ENCODE data around the gene GLIPR1L2. TPM values are rescaled to one million over a fixed set of nuclear protein-coding genes. Genes with fewer than 3 reads are reported as not detected.

Gene GLIPR1L2
- total RNA-seq, 1 donor from 2014 or later: not detected

DNA sequence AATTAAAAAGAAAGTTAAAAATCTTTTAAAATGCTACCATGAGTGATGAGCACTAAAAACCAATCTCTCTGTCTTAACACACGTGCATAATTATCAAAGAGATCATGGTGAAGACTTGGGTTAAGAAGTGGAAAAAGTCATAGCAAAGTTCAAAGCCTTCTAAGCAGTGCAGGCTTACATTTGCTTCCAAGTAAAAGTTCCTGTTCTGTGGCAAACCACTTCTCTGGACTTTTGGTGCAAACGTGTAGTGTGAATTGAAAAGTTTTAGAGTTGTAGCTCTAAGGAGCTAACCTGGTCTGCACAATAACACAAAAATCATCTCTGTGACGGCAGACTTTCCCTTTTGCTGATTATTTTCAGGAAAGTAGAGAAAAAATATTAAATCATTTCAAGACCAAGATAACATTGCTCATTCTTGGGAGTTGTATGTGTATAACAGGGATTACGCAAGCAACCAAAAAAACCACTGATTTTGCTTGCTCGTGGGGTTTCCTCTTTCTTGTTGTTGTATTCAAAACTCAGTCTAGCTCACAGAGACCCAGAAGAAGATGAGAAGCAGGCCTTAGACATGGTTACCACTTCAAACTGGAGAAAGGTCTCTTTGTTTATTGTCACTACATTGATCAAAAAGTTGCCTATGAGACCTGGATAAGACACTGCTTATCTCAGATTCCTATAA lies 87.4 kb downstream of the GLIPR1L2 start:
- Mint-ChIP-seq H3K9me3 (ENCODE audit: unreplicated experiment) (no peaks in the 10 kb centered on the region), H3K4me3 (ENCODE audit: unreplicated experiment) (no peak overlapping the region), H3K4me1 (ENCODE audit: low read depth, unreplicated experiment) (peaks cover 2% of the 10 kb centered on the region), H3K27ac (ENCODE audit: unreplicated experiment) (no peak overlapping the region), H3K27me3 (ENCODE audit: unreplicated experiment) (no peaks in the 10 kb centered on the region), H3K36me3 (ENCODE audit: unreplicated experiment) (no peaks in the 10 kb centered on the region)
- TF ChIP-seq, protein P1, sequence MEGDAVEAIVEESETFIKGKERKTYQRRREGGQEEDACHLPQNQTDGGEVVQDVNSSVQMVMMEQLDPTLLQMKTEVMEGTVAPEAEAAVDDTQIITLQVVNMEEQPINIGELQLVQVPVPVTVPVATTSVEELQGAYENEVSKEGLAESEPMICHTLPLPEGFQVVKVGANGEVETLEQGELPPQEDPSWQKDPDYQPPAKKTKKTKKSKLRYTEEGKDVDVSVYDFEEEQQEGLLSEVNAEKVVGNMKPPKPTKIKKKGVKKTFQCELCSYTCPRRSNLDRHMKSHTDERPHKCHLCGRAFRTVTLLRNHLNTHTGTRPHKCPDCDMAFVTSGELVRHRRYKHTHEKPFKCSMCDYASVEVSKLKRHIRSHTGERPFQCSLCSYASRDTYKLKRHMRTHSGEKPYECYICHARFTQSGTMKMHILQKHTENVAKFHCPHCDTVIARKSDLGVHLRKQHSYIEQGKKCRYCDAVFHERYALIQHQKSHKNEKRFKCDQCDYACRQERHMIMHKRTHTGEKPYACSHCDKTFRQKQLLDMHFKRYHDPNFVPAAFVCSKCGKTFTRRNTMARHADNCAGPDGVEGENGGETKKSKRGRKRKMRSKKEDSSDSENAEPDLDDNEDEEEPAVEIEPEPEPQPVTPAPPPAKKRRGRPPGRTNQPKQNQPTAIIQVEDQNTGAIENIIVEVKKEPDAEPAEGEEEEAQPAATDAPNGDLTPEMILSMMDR (IDR thresholded peaks at IDR 0.05; ENCODE audit: partially characterized antibody, unreplicated experiment): no peak
- no peak for DNase-seq

DNA sequence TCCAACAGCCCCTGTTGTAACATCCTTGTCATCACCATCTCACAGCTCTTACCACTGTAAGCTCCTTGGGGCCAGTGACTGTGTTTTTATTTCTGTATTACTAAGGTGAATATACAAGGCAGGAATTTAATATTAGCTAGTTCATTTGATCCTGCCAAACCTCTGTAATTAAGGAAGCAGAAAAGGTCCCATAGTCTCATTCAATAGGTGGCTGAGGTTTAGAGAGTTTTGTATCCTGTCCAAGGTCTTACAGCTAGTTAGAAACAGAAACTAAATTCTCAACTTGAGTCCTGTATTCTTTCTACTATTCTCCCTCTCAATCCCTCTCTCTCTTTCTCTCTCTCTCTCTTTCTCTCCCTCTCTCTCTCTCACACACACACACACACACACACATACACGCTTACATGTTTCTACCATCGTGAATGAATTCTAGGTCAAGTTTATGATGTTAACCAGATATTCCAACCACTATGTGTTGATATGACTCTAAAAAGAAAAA lies 89.1 kb downstream of the GLIPR1L2 start:
- DNase-seq: no peak
- H3K36me3 Mint-ChIP-seq (ENCODE audit: unreplicated experiment): no peaks in the 10 kb centered on the region
- TF ChIP-seq, protein P1 (IDR thresholded peaks at IDR 0.05; ENCODE audit: partially characterized antibody, unreplicated experiment): no peak
- H3K27me3 Mint-ChIP-seq (ENCODE audit: unreplicated experiment): no peaks in the 10 kb centered on the region
- H3K9me3 Mint-ChIP-seq (ENCODE audit: unreplicated experiment): no peaks in the 10 kb centered on the region
- no peak overlapping the region for H3K27ac Mint-ChIP-seq (ENCODE audit: unreplicated experiment)
- peaks cover 6% of the 10 kb centered on the region for H3K4me1 Mint-ChIP-seq (ENCODE audit: low read depth, unreplicated experiment)
- no peak overlapping the region for H3K4me3 Mint-ChIP-seq (ENCODE audit: unreplicated experiment)

DNA sequence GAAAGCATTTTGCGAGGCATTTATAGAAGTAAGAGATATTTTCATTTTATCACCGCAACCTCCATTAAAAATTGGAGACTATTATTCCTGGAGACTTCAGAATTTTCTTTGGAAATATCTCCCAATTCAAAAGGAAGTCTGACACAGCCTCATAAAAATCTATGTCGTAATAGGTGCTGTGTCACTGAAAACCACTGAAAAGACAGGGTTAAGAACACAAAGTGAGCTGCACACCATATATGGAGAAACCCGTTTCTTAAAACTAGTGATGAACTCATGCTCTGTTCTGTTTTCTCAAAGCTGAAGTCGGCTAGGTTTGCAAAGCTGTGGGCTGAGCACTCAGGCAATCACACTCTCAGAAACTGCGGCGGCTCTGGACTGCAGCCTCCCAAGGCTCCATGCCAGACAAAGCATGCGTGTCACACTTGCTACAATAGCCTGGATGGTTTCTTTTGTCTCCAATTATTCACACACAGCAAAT lies 89.6 kb downstream of the GLIPR1L2 start, which contains the start of gene GLIPR1:
Gene GLIPR1 (plus strand): TSS at position 287 of the 481 bp plus-strand sequence. CDS start 126 bp downstream, at position 413.
- Mint-ChIP-seq H3K36me3 (ENCODE audit: unreplicated experiment) (no peaks in the 10 kb centered on the region), H3K4me3 (ENCODE audit: unreplicated experiment) (no peak within 1 kb of the TSS), H3K9me3 (ENCODE audit: unreplicated experiment) (no peaks in the 10 kb centered on the region), H3K27me3 (ENCODE audit: unreplicated experiment) (no peaks in the 10 kb centered on the region), H3K4me1 (ENCODE audit: low read depth, unreplicated experiment) (peaks cover 6% of the 10 kb centered on the region), H3K27ac (ENCODE audit: unreplicated experiment) (no peak within 1 kb of the TSS)
- TF ChIP-seq, protein P1 (IDR thresholded peaks at IDR 0.05; ENCODE audit: partially characterized antibody, unreplicated experiment): no peak
- DNase-seq: no peak

DNA sequence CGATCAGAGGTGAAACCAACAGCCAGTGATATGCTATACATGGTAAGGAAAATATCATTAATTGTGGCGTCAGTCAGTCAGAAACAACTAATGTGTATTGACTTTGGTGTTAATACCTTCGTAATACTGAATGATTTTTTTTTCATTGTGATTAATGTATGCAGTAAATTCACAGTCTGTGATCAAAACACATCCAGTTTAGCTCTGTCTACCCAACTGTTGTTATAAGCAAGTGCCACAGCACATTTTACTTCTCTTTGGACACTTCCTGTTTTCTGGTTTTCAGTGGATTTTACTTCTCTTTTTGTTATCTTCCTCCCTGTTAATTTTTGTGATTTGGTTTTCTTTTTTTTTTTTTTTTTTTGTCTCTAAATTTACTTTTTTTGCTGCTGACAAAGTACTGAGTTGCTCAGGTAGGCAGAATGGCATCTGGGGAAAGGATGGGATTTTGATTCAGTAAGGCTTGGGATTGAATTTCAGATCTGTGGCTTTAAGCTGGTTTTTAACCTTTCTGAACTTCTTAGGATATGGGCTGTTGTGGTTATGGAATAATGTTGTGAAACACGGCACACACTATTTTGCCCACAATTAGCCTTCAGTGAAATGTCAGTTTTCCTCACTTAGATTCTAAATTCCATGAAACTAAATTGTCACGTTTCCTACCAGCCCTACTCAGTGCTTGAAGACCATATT lies 90.3 kb downstream of the GLIPR1L2 start:
- DNase-seq: no peak
- no peaks in the 10 kb centered on the region for H3K36me3 Mint-ChIP-seq (ENCODE audit: unreplicated experiment)
- TF ChIP-seq, protein P1 (IDR thresholded peaks at IDR 0.05; ENCODE audit: partially characterized antibody, unreplicated experiment): no peak
- H3K27ac Mint-ChIP-seq (ENCODE audit: unreplicated experiment): no peak overlapping the region
- H3K4me3 Mint-ChIP-seq (ENCODE audit: unreplicated experiment): no peak overlapping the region
- peaks cover 6% of the 10 kb centered on the region for H3K4me1 Mint-ChIP-seq (ENCODE audit: low read depth, unreplicated experiment)
- H3K27me3 Mint-ChIP-seq (ENCODE audit: unreplicated experiment): no peaks in the 10 kb centered on the region
- no peaks in the 10 kb centered on the region for H3K9me3 Mint-ChIP-seq (ENCODE audit: unreplicated experiment)

DNA sequence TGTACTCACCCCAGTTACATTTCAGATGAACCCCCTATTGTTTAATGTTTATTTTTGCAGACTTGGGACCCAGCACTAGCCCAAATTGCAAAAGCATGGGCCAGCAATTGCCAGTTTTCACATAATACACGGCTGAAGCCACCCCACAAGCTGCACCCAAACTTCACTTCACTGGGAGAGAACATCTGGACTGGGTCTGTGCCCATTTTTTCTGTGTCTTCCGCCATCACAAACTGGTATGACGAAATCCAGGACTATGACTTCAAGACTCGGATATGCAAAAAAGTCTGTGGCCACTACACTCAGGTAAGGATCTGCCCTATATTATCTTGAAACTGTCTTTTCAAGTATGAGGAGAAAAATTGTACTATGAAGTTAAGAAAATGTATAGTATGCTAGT lies 90.9 kb downstream of the GLIPR1L2 start:
- Mint-ChIP-seq H3K4me1 (ENCODE audit: low read depth, unreplicated experiment) (peaks cover 6% of the 10 kb centered on the region), H3K27me3 (ENCODE audit: unreplicated experiment) (no peaks in the 10 kb centered on the region), H3K9me3 (ENCODE audit: unreplicated experiment) (no peaks in the 10 kb centered on the region), H3K4me3 (ENCODE audit: unreplicated experiment) (no peak overlapping the region), H3K27ac (ENCODE audit: unreplicated experiment) (no peak overlapping the region), H3K36me3 (ENCODE audit: unreplicated experiment) (no peaks in the 10 kb centered on the region)
- no peak for DNase-seq
- TF ChIP-seq, protein P1 (IDR thresholded peaks at IDR 0.05; ENCODE audit: partially characterized antibody, unreplicated experiment): no peak
